ENCODE data around the gene CAVIN1. TPM values are rescaled to one million over a fixed set of nuclear protein-coding genes. Genes with fewer than 3 reads are reported as not detected.
"Not testable (repeated sequence)": the region's sequence is repeated elsewhere in the genome, so short reads cannot be mapped to it uniquely, and the experiment has no call there.

The CAVIN1 gene
- total RNA-seq, 1 donor from 2014 or later = 5.5 TPM

DNA sequence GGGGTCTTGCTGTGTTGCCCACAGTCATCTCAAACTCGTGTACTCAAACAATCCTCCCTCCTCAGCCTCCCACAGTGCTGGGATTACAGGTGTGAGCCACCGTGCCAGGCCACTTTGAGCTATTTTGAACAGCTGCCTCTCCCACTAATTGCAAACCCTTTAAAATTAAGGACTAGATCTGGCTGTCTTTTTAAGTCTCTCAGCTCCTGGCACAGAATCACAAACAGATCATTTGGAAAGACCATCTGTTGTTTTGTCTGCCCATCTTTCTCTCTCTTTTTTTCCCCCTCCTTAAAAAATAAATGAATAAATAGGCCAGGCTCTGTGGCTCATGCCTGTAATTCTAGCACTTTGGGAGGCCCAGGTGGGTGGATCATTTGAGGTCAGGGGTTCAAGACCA, 23.9 kb downstream of the CAVIN1 start:
- TF ChIP-seq EZH2phosphoT487 (IDR thresholded peaks at IDR 0.05) = no peak
- TF ChIP-seq, protein P1, sequence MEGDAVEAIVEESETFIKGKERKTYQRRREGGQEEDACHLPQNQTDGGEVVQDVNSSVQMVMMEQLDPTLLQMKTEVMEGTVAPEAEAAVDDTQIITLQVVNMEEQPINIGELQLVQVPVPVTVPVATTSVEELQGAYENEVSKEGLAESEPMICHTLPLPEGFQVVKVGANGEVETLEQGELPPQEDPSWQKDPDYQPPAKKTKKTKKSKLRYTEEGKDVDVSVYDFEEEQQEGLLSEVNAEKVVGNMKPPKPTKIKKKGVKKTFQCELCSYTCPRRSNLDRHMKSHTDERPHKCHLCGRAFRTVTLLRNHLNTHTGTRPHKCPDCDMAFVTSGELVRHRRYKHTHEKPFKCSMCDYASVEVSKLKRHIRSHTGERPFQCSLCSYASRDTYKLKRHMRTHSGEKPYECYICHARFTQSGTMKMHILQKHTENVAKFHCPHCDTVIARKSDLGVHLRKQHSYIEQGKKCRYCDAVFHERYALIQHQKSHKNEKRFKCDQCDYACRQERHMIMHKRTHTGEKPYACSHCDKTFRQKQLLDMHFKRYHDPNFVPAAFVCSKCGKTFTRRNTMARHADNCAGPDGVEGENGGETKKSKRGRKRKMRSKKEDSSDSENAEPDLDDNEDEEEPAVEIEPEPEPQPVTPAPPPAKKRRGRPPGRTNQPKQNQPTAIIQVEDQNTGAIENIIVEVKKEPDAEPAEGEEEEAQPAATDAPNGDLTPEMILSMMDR (IDR thresholded peaks at IDR 0.05) = no peak
- TF ChIP-seq EZH2 (IDR thresholded peaks at IDR 0.05) = no peak
- Histone ChIP-seq H3K4me1 (peaks cover 19% of the 10 kb centered on the region), H3K4me2 (no peak overlapping the region), H3K27ac (no peak overlapping the region), H3F3A (ENCODE audit: low read depth) (peaks cover 19% of the 10 kb centered on the region), H3K79me2 (ENCODE audit: low read depth) (no peaks in the 10 kb centered on the region), H3K27me3 (no peaks in the 10 kb centered on the region), H3K9ac (no peak overlapping the region), H3K9me3 (ENCODE audit: low read depth) (no peaks in the 10 kb centered on the region), H3K4me3 (no peak overlapping the region), H3K36me3 (no peaks in the 10 kb centered on the region), H2AFZ (replicated peaks) (no peak overlapping the region), H4K20me1 (ENCODE audit: low read depth) (no peaks in the 10 kb centered on the region)
- Mint-ChIP-seq H3K36me3 (no peaks in the 10 kb centered on the region), H3K9me3 (no peaks in the 10 kb centered on the region), H3K27ac (no peak overlapping the region), H3K4me3 (no peak overlapping the region), H3K27me3 (ENCODE audit: insufficient read depth, low read depth) (peaks cover 7% of the 10 kb centered on the region), H3K4me1 (peaks cover 7% of the 10 kb centered on the region)
- no peak for DNase-seq (ENCODE audit: low spot score)

DNA sequence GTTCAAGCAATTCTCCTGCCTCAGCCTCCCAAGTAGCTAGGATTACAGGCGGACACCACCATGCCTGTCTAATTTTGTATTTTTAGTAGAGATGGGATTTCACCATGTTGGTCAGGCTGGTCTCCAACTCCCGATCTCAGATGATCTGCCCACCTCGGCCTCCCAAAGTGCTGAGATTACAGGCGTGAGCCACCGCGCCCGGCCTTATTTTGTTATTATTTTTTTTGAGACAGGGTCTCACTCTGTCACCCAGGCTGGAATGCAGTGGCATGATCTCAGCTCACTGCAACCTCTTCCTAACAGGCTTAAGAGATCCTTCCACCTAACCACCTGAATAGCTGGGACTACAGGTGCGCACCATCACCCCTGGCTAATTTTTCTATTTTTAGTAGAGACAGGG, 27.5 kb downstream of the CAVIN1 start:
- not testable (repeated sequence) for H3K9me3 Mint-ChIP-seq

DNA sequence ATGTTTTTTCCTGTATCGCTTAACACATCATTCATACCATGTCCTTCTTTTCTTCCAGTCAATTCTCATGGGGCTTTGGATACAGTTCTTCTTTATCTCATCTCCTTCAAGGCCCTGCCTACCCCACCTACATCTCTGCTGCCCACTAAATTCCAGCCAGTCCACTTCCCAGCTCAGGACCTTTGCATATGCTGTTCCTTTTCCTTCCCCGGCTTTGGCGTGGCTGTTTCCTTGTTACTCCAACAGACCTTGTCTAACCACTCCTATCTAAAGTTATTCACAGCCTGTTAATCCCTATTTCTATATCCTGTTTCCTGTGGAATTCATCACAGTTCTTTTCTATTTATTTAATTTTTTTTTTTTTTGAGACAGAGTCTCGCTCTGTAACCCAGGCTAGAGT, 28.2 kb downstream of the CAVIN1 start:
- Histone ChIP-seq H4K20me1 (ENCODE audit: low read depth) (no peaks in the 10 kb centered on the region), H3K27ac (no peak overlapping the region), H3K27me3 (no peaks in the 10 kb centered on the region), H3K79me2 (ENCODE audit: low read depth) (no peaks in the 10 kb centered on the region), H3K4me3 (no peak overlapping the region), H3K36me3 (no peaks in the 10 kb centered on the region), H3K9ac (no peak overlapping the region), H3K4me2 (no peak overlapping the region), H3F3A (ENCODE audit: low read depth) (peaks cover 11% of the 10 kb centered on the region), H3K4me1 (peaks cover 2% of the 10 kb centered on the region), H2AFZ (replicated peaks) (no peak overlapping the region), H3K9me3 (ENCODE audit: low read depth) (no peaks in the 10 kb centered on the region)
- no peaks in the 10 kb centered on the region for H3K9me3 Mint-ChIP-seq
- no peaks in the 10 kb centered on the region for H3K36me3 Mint-ChIP-seq
- DNase-seq (ENCODE audit: low spot score) = no peak
- TF ChIP-seq EZH2phosphoT487 (IDR thresholded peaks at IDR 0.05) = no peak
- TF ChIP-seq EZH2 (IDR thresholded peaks at IDR 0.05) = no peak
- TF ChIP-seq, protein P1 (IDR thresholded peaks at IDR 0.05) = no peak
- H3K27me3 Mint-ChIP-seq (ENCODE audit: insufficient read depth, low read depth) = peaks cover 11% of the 10 kb centered on the region
- no peak overlapping the region for H3K27ac Mint-ChIP-seq
- H3K4me1 Mint-ChIP-seq = no peaks in the 10 kb centered on the region
- peak overlapping the region; percentile 35 for H3K4me3 Mint-ChIP-seq

More for the DNA sequence above, 27.5 kb downstream of the CAVIN1 start:
- not testable (repeated sequence) for H3K4me1 ChIP-seq; H3K4me3 ChIP-seq; H3K4me2 ChIP-seq; H3K27ac ChIP-seq; H3K4me1 Mint-ChIP-seq; H3K36me3 Mint-ChIP-seq; H3K4me3 Mint-ChIP-seq; H3K27ac Mint-ChIP-seq; H3K9ac ChIP-seq; DNase-seq (ENCODE audit: low spot score); H3K9me3 ChIP-seq (ENCODE audit: low read depth); H3F3A ChIP-seq (ENCODE audit: low read depth); H4K20me1 ChIP-seq (ENCODE audit: low read depth); H3K36me3 ChIP-seq; H3K79me2 ChIP-seq (ENCODE audit: low read depth); H2AFZ ChIP-seq (replicated peaks); H3K27me3 ChIP-seq
- H3K27me3 Mint-ChIP-seq (ENCODE audit: insufficient read depth, low read depth) = peaks cover 11% of the 10 kb centered on the region

DNA sequence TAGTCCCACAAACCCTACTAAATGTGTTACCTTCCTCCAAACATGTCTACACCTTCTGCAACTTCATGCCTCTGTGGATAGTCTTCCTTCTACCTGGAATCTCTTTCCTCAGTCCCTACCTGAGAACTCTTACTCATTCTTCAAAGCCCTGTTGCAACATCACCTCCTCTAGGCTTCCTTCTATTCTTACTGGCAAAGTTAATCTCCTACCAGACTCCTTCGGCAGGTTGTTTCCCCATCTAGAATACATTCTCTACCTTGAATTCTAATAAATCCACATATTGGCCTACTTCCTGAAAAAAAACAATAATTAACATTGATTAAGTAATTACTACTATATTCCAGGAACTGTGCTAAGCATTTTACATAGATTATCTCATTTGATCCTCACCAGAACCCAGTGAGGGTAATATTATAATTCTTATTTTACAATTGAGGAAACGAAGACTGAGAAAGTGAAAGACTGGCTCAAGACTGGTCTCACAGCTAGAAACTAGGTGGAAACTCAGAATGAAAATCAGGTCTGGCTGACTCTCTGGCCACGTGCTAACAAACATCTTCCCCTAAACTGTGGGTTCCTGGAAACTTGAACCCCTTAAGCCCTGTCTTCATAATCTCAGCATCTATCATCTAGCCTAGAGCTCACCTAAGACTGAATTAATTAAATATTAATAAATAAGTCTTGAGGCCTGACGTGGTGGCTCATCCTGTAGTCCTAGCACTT, 30.2 kb downstream of the CAVIN1 start:
- Histone ChIP-seq H3K36me3 (no peaks in the 10 kb centered on the region), H3K79me2 (ENCODE audit: low read depth) (peaks cover under 1% of the 10 kb centered on the region), H2AFZ (replicated peaks) (no peak overlapping the region), H3K9ac (no peak overlapping the region), H3K27me3 (no peaks in the 10 kb centered on the region), H4K20me1 (ENCODE audit: low read depth) (no peaks in the 10 kb centered on the region), H3K4me1 (peaks cover 6% of the 10 kb centered on the region), H3F3A (ENCODE audit: low read depth) (peaks cover 10% of the 10 kb centered on the region), H3K27ac (no peak overlapping the region), H3K9me3 (ENCODE audit: low read depth) (no peaks in the 10 kb centered on the region), H3K4me2 (no peak overlapping the region), H3K4me3 (no peak overlapping the region)
- H3K4me3 Mint-ChIP-seq = no peak overlapping the region
- no peak overlapping the region for H3K27ac Mint-ChIP-seq
- no peaks in the 10 kb centered on the region for H3K9me3 Mint-ChIP-seq
- peaks cover 11% of the 10 kb centered on the region for H3K27me3 Mint-ChIP-seq (ENCODE audit: insufficient read depth, low read depth)
- H3K4me1 Mint-ChIP-seq = peaks cover 12% of the 10 kb centered on the region
- DNase-seq (ENCODE audit: low spot score) = no peak
- TF ChIP-seq EZH2 (IDR thresholded peaks at IDR 0.05) (no peak), EZH2phosphoT487 (IDR thresholded peaks at IDR 0.05) (no peak)
- TF ChIP-seq, protein P1 (IDR thresholded peaks at IDR 0.05) = no peak
- H3K36me3 Mint-ChIP-seq = no peaks in the 10 kb centered on the region

DNA sequence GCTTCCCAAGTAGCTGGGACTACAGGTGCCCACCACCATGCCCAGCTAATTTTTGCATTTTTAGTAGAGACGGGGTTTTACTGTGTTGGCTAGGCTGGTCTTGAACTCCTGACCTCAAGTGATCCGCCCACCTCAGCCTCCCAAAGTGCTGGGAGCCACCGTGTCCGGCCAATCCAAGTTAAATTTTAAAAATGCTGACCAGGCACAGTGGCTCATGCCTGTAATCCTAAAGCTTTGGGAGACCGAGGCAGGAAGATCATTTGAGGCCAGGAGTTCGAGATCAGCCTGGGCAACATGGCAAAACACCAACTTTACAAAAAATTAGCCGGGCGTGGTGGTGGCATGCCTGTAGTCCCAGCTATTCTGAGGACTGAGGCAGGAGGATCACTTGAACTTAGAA, 31.6 kb downstream of the CAVIN1 start:
- not testable (repeated sequence) for H3K36me3 Mint-ChIP-seq; H3F3A ChIP-seq (ENCODE audit: low read depth); DNase-seq (ENCODE audit: low spot score); H3K4me3 Mint-ChIP-seq; H3K9me3 Mint-ChIP-seq; H3K9me3 ChIP-seq (ENCODE audit: low read depth); H3K27ac ChIP-seq; H3K27me3 Mint-ChIP-seq (ENCODE audit: insufficient read depth, low read depth); H3K9ac ChIP-seq; H3K27me3 ChIP-seq; H3K4me2 ChIP-seq; H3K36me3 ChIP-seq; H2AFZ ChIP-seq (replicated peaks); H3K4me3 ChIP-seq
- Mint-ChIP-seq H3K27ac (peak overlapping the region; percentile 55), H3K4me1 (peaks cover 19% of the 10 kb centered on the region)
- Histone ChIP-seq H4K20me1 (ENCODE audit: low read depth) (peaks cover 12% of the 10 kb centered on the region), H3K79me2 (ENCODE audit: low read depth) (peaks cover 15% of the 10 kb centered on the region), H3K4me1 (peaks cover 11% of the 10 kb centered on the region)

Data from neural progenitor cell (in vitro differentiated cells).